IMR-90 (cell line): ENCODE results near the gene SGSM2. TPM values are rescaled to one million over a fixed set of nuclear protein-coding genes. Genes with fewer than 3 reads are reported as not detected.

Experiments
- ATAC-seq: fragments of 200-7000 bp; cut with Tn5 transposase; 2 replicates; pipeline ENCODE4 v1.9.1; 2020; ENCODE audit warnings: low read depth, mild to moderate bottlenecking, moderate library complexity
- BruUV-seq: library from RNA; stranded (reverse); fragments of 400-500 nt; replicated peaks from 2 replicates; lab custom pipeline; 2021; lab: Mats Ljungman, UMichigan
- CTCF ChIA-PET: fragments of 300-600 bp; formaldehyde crosslinking; extraction: SDS; loops from one replicate; lab custom pipeline; 2021; ENCODE audit warnings: antibody characterized with exemption; lab: Yijun Ruan, JAX
- POLR2A ChIA-PET: fragments of 300-600 bp; sonication (Branson Sonifier 250); formaldehyde crosslinking; loops from one replicate; lab custom pipeline; 2022; ENCODE audit warnings: antibody characterized with exemption; ENCODE audit not compliant: unreplicated experiment; lab: Charles Lee
- DNase-seq: peaks from one replicate; pipeline ENCODE4 v3.0.0; 2013
- H2AFZ ChIP-seq: replicated peaks from 2 replicates; pipeline ENCODE3; 2013; ENCODE audit warnings: low read length, mild to moderate bottlenecking; ENCODE audit not compliant: poor library complexity
- H2AK5ac ChIP-seq: 2 replicates; pipeline ENCODE4 v1.6.1; 2013; ENCODE audit warnings: low read depth, low read length, inconsistent platforms
- H2AK9ac ChIP-seq: replicated peaks from 2 replicates; pipeline ENCODE3; 2013; ENCODE audit warnings: mild to moderate bottlenecking, low read depth, low read length, moderate library complexity; ENCODE audit not compliant: poor library complexity
- H2BK120ac ChIP-seq: 2 replicates; pipeline ENCODE4 v1.6.1; 2013; ENCODE audit warnings: low read depth, low read length, inconsistent platforms
- H2BK15ac ChIP-seq: 3 replicates; pipeline ENCODE4 v1.6.1; 2013; ENCODE audit warnings: low read depth, low read length, inconsistent platforms
- H2BK20ac ChIP-seq: 2 replicates; pipeline ENCODE4 v1.6.1; 2013; ENCODE audit warnings: low read depth, mild to moderate bottlenecking, inconsistent platforms, low read length, moderate library complexity
- H2BK5ac ChIP-seq: 2 replicates; pipeline ENCODE4 v1.6.1; 2013; ENCODE audit warnings: mild to moderate bottlenecking, low read depth, low read length, inconsistent platforms; ENCODE audit not compliant: poor library complexity, severe bottlenecking
- H3K14ac ChIP-seq: replicated peaks from 2 replicates; pipeline ENCODE4 v1.6.1; 2013; ENCODE audit warnings: low read depth, low read length, inconsistent platforms
- H3K18ac ChIP-seq: 2 replicates; pipeline ENCODE4 v1.6.1; 2013; ENCODE audit warnings: low read depth, low read length, control low read depth
- H3K23ac ChIP-seq: 2 replicates; pipeline ENCODE4 v1.6.1; 2013; ENCODE audit warnings: low read depth, low read length, inconsistent platforms
- H3K27ac ChIP-seq: 2 replicates; pipeline ENCODE4 v1.5.1; 2013; ENCODE audit warnings: mild to moderate bottlenecking, control low read depth, low read length; ENCODE audit not compliant: insufficient read depth
- H3K27me3 ChIP-seq: 2 replicates; pipeline ENCODE4 v1.6.1; 2013; ENCODE audit warnings: low read length; ENCODE audit not compliant: control insufficient read depth, insufficient read depth
- H3K36me3 ChIP-seq: 2 replicates; pipeline ENCODE4 v1.6.1; 2013; ENCODE audit warnings: low read length, mixed read lengths; ENCODE audit not compliant: control insufficient read depth, insufficient read depth
- H3K4ac ChIP-seq: 2 replicates; pipeline ENCODE4 v1.6.1; 2013; ENCODE audit warnings: low read depth, low read length, inconsistent platforms
- H3K4me1 ChIP-seq: 2 replicates; pipeline ENCODE4 v1.6.1; 2013; ENCODE audit warnings: low read length, mixed read lengths; ENCODE audit not compliant: control insufficient read depth, insufficient read depth
- H3K4me2 ChIP-seq: 2 replicates; pipeline ENCODE4 v1.6.1; 2013; ENCODE audit warnings: low read depth, mild to moderate bottlenecking, control low read depth, low read length, moderate library complexity
- H3K4me3 ChIP-seq: 2 replicates; pipeline ENCODE4 v1.5.1; 2013; ENCODE audit warnings: low read depth, mild to moderate bottlenecking, control low read depth, low read length, moderate library complexity; ENCODE audit not compliant: insufficient read depth
- H3K56ac ChIP-seq: 2 replicates; pipeline ENCODE4 v1.6.1; 2013; ENCODE audit warnings: low read length, inconsistent platforms; ENCODE audit not compliant: insufficient read depth; ENCODE audit errors: extremely low read depth
- H3K79me1 ChIP-seq, 2 experiments: 2 replicates each; pipeline ENCODE4 v1.6.1; 2013; ENCODE audit warnings: low read length in 2 of 2, inconsistent platforms in 1 of 2, low read depth in 1 of 2
- H3K9ac ChIP-seq: 2 replicates; pipeline ENCODE4 v1.6.1; 2013; ENCODE audit warnings: low read depth, low read length, control low read depth
- H3K9me1 ChIP-seq: 2 replicates; pipeline ENCODE4 v1.6.1; 2013; ENCODE audit warnings: low read length, inconsistent platforms; ENCODE audit not compliant: insufficient read depth
- H3K9me3 ChIP-seq: 2 replicates; pipeline ENCODE4 v1.6.1; 2013; ENCODE audit warnings: low read length; ENCODE audit not compliant: control insufficient read depth, insufficient read depth
- H4K20me1 ChIP-seq: 2 replicates; pipeline ENCODE4 v1.6.1; 2013; ENCODE audit warnings: low read length, inconsistent platforms; ENCODE audit not compliant: insufficient read depth
- H4K5ac ChIP-seq: 2 replicates; pipeline ENCODE4 v1.6.1; 2013; ENCODE audit warnings: mild to moderate bottlenecking, low read depth, low read length, control low read depth
- H4K8ac ChIP-seq, 2 experiments: 2 replicates each; pipeline ENCODE4 v1.6.1; 2013; ENCODE audit warnings: low read depth in 2 of 2, low read length in 2 of 2, control low read depth in 1 of 2, inconsistent platforms in 1 of 2
- H4K91ac ChIP-seq: 2 replicates; pipeline ENCODE4 v1.6.1; 2013; ENCODE audit warnings: low read depth, low read length, inconsistent platforms; ENCODE audit not compliant: insufficient read depth
- BHLHE40 ChIP-seq: fragments of 150-350 bp; IDR thresholded peaks from 2 replicates; pipeline ENCODE4 v1.6.1; 2016; ENCODE audit warnings: mild to moderate bottlenecking, low read depth, low read length
- RFX5 ChIP-seq: IDR thresholded peaks from 2 replicates; pipeline ENCODE4 v1.8.0; 2012; ENCODE audit warnings: low read depth, mild to moderate bottlenecking, low read length, moderate library complexity
- WGBS, 2 experiments: methylation state at CpG; one replicate each; pipeline versions ENCODE4 v1.1.5 to v1.1.7; 2013; ENCODE audit warnings: missing lambda C conversion rate in 2 of 2; ENCODE audit not compliant: insufficient read length in 1 of 2; ENCODE audit errors: extremely low coverage in 2 of 2; 5-methylcytosine and 5-hydroxymethylcytosine counted together
- dilution Hi-C: fragments of 300-500 bp; cut with HindIII; formaldehyde crosslinking; loops from one replicate; pipeline ENCODE4 v1.14.3; 2018; ENCODE audit warnings: low sequenced_read_pairs; ENCODE audit not compliant: unreplicated experiment
- in situ Hi-C: fragments of 300-500 bp; cut with MboI; formaldehyde crosslinking; loops from 3 replicates; pipeline ENCODE4 v1.14.3; 2019; ENCODE audit warnings: low sequenced_read_pairs, inconsistent platforms, mixed read lengths
- intact Hi-C: fragments of 100-400 bp; cut with micrococcal nuclease; formaldehyde crosslinking; loops from 2 replicates; pipeline ENCODE4 v1.10.0; 2022
- polyA plus RNA-seq, 3 experiments: library from polyadenylated mRNA; depleted of rRNA; stranded (reverse); fragments of >200 nt; gene quantifications; 2 replicates each; pipeline ENCODE4 v1.2.3, GENCODE V29; 2012; ENCODE audit warnings: low replicate concordance in 1 of 3
- total RNA-seq: library from RNA; depleted of rRNA; stranded (reverse); fragments of >200 nt; gene quantifications from 2 replicates; pipeline ENCODE4 v1.2.3, GENCODE V29; 2012

SGSM2 gene
- total and polyA plus RNA-seq, 2 of the 4 experiments (the other 2 are of a cell fraction) = 13.6 to 81.2 TPM

- no peak overlapping the region for H4K8ac ChIP-seq
- H2BK20ac ChIP-seq = no peak overlapping the region
- ChIA-PET CTCF (interaction anchor here (0.7 kb wide), 1 partner anchor 406 kb away, joined by 5 read pairs; no protein-coding TSS in a partner anchor), POLR2A (no interaction called here)
- H3K18ac ChIP-seq = no peak overlapping the region
- H4K5ac ChIP-seq = no peak overlapping the region
- BruUV-seq = no TSS peak
- H3K14ac ChIP-seq = no peak overlapping the region
- no peak overlapping the region for H3K4me3 ChIP-seq
- WGBS, 2 experiments = 80% methylated on average over 2 of the region's 12 CpGs; no CpG with 5 or more reads in 1 of the 2 experiments
- TF ChIP-seq BHLHE40 = no peak
- TF ChIP-seq RFX5 = peak; percentile 52; the same call in 1 of the 2 replicates
- H3K9me3 ChIP-seq = no peaks in the 10 kb centered on the region
- H3K27ac ChIP-seq = no peak overlapping the region
- no peak overlapping the region for H2AK5ac ChIP-seq
- no peak overlapping the region for H3K4me2 ChIP-seq
- no peak overlapping the region for H3K56ac ChIP-seq
- dilution Hi-C loops = no loop called here
- H2AFZ ChIP-seq = no peak overlapping the region
- DNase-seq = no peak
- no peak overlapping the region for H3K23ac ChIP-seq
- intact Hi-C loops = no loop called here
- in situ Hi-C loops = no loop called here
- H2AK9ac ChIP-seq = no peak overlapping the region
- peaks cover 32% of the 10 kb centered on the region for H3K36me3 ChIP-seq
- no peak overlapping the region for H2BK5ac ChIP-seq
- H3K4me1 ChIP-seq = peaks cover 1% of the 10 kb centered on the region; the same call in 1 of the 2 replicates
- no peak overlapping the region for H3K9ac ChIP-seq
- no peaks in the 10 kb centered on the region for H3K27me3 ChIP-seq
- no peak overlapping the region for H4K91ac ChIP-seq
- no peak overlapping the region for H2BK120ac ChIP-seq
- peaks cover 20 to 85% of the 10 kb centered on the region in 2 experiments for H3K79me1 ChIP-seq
- no peak for ATAC-seq
- H3K4ac ChIP-seq = no peak overlapping the region
- H3K9me1 ChIP-seq = peaks cover 4% of the 10 kb centered on the region; the same call in 1 of the 2 replicates
- no peak overlapping the region for H2BK15ac ChIP-seq
- peaks cover 14% of the 10 kb centered on the region; the same call in 1 of the 2 replicates for H4K20me1 ChIP-seq
These were observed 38.2 kb upstream of the SGSM2 start for GRCh38 chr17:2299136-2299535.
